ENCODE results near the gene MEX3A. TPM values are rescaled to one million over a fixed set of nuclear protein-coding genes. Genes with fewer than 3 reads are reported as not detected.

Gene MEX3A
- total RNA-seq, 6 experiments from 2014 or later: 1.4 to 3.1 (median 2.2) TPM

- peaks cover 54% of the 10 kb centered on the region for H3K36me3 Mint-ChIP-seq (ENCODE audit: low read depth)
- H3K27ac Mint-ChIP-seq: peak overlapping the region; percentile 98
- TF ChIP-seq CTCF (IDR thresholded peaks at IDR 0.05): no peak
- H3K4me3 Mint-ChIP-seq: peak overlapping the region; percentile 95
- H3K27me3 Mint-ChIP-seq (ENCODE audit: insufficient read depth): peaks cover 55% of the 10 kb centered on the region
- H3K4me1 Mint-ChIP-seq (ENCODE audit: low read depth): peaks cover 59% of the 10 kb centered on the region
- peaks cover 17% of the 10 kb centered on the region for H3K9me3 Mint-ChIP-seq
- peak; percentile 57 for DNase-seq
Measured at GRCh38 chr1:156115514-156116374, 33.5 kb upstream of the MEX3A start.

- TF ChIP-seq CTCF (IDR thresholded peaks at IDR 0.05): no peak
- H3K9me3 Mint-ChIP-seq: peaks cover 17% of the 10 kb centered on the region
- no peak for DNase-seq
- peaks cover 47% of the 10 kb centered on the region for H3K36me3 Mint-ChIP-seq (ENCODE audit: low read depth)
- H3K4me3 Mint-ChIP-seq: peak overlapping the region; percentile 95
- H3K27ac Mint-ChIP-seq: peak overlapping the region; percentile 98
- peaks cover 51% of the 10 kb centered on the region for H3K4me1 Mint-ChIP-seq (ENCODE audit: low read depth)
- peaks cover 48% of the 10 kb centered on the region for H3K27me3 Mint-ChIP-seq (ENCODE audit: insufficient read depth)
Measured at GRCh38 chr1:156114919-156115513, 32.8 kb upstream of the MEX3A start.

- Mint-ChIP-seq H3K4me1 (ENCODE audit: low read depth) (peaks cover 47% of the 10 kb centered on the region), H3K27me3 (ENCODE audit: insufficient read depth) (peaks cover 41% of the 10 kb centered on the region)
- TF ChIP-seq CTCF (IDR thresholded peaks at IDR 0.05): no peak
Measured at GRCh38 chr1:156114101-156114918, 32.0 kb upstream of the MEX3A start, which contains the start of gene LMNA. Gene LMNA, plus strand, starts transcription at chr1:156114711. Its CDS starts 208 bp downstream, at chr1:156114919.

GRCh38 chr1:156113282-156113950 is 31.2 kb upstream of the MEX3A start:
- peak overlapping the region; percentile 98 for H3K27ac Mint-ChIP-seq
- peaks cover 48% of the 10 kb centered on the region for H3K4me1 Mint-ChIP-seq (ENCODE audit: low read depth)
- peaks cover 40% of the 10 kb centered on the region for H3K36me3 Mint-ChIP-seq (ENCODE audit: low read depth)
- peaks cover 32% of the 10 kb centered on the region for H3K27me3 Mint-ChIP-seq (ENCODE audit: insufficient read depth)
- no peak for TF ChIP-seq CTCF (IDR thresholded peaks at IDR 0.05)
- H3K9me3 Mint-ChIP-seq: peaks cover 17% of the 10 kb centered on the region
- peak overlapping the region; percentile 95 for H3K4me3 Mint-ChIP-seq
- DNase-seq: no peak

More at GRCh38 chr1:156114101-156114918, 32.0 kb upstream of the MEX3A start, which contains the start of gene LMNA:
- Mint-ChIP-seq H3K27ac (peak within 1 kb of the TSS; percentile 98), H3K9me3 (peaks cover 17% of the 10 kb centered on the region), H3K36me3 (ENCODE audit: low read depth) (peaks cover 44% of the 10 kb centered on the region), H3K4me3 (peak within 1 kb of the TSS; percentile 95)
- DNase-seq: peak; percentile 96

All from HFFc6 (cell line).